Stimulated activated CD4-positive, alpha-beta T cell treated with anti-CD3 and anti-CD28 coated beads, Interleukin-15, amount 100 ng/mL, for 48 hours (primary cell): ENCODE measurements around the gene RACGAP1.
"Not testable (repeated sequence)": the region's sequence is repeated elsewhere in the genome, so short reads cannot be mapped to it uniquely, and the experiment has no call there.

Experiments used
- DNase-seq, 2 donors: peaks; one replicate each; pipeline ENCODE4 v3.0.0-alpha.2; 2020; ENCODE audit warnings: low read depth in 2 of 2

The RACGAP1 gene

DNA sequence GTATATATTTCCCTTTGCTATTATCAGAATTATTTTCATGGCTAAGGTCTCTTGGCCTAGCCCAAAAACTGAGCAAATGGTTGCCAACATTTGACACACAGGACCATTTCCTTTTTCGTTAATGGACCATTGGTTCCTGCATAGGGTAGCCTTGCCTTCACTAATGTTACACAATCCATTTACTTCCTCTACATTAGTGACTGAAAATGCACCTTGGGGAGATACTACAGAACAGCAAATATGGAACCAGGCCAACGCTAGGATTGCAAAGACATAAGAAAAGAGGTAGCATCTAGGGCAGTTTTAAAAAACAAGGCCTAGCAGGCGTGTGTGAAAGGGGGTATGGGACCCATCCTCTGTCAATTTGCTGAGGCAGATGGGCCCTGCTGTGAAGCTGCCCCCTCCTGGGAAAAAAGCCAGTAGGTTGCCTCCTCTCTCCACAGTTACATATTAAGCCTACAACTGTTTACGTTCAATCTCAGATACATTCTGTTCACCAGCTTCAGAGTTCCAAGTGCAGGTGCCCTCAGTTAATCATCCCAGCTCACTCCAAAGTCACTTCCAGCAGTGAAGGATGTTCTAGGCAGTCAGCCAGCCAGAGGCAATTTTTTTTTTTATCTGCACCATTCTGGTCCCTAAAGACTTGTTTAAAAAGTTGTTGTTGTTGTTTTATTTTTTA lies 37.5 kb downstream of the RACGAP1 start:
- DNase-seq = no peak

DNA sequence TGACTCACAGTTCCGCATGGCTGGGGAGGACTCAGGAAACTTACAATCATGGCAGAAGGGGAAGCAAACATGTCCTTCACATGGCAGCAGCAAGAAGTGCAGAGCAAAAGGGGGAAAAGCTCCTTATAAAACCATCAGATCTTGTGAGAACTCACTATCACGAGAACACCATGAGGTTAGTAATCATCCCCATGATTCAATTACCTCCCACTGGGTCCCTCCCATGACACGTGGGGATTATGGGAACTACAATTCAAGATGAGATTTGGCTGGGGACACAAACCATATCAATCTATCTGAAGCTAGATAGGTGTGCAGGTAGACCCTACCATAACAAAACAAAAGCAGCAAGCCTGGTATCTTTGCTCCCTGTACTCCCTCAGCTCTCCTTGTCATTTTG lies 38.8 kb downstream of the RACGAP1 start:
- DNase-seq = not testable (repeated sequence)

DNA sequence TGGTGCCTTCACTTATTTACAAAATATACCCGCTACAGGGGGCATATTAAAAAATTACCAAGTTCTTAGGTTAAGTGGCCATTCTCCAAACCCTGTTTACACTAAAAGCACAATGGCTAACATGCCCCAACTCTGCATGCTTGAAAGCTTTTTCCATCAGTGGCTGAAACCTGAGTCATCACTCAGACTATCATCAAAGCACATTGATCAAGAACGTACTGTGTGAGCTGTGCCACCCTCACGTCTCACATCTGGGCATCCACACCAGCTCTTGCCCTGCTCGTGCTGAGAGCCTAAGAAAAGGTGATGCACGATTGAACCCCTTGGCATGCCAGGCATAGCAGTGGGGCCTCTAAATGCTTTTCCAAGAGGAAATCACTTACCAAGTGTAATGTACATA lies 39.3 kb downstream of the RACGAP1 start:
- peak in 1 of 2 donors; percentile 7 for DNase-seq

DNA sequence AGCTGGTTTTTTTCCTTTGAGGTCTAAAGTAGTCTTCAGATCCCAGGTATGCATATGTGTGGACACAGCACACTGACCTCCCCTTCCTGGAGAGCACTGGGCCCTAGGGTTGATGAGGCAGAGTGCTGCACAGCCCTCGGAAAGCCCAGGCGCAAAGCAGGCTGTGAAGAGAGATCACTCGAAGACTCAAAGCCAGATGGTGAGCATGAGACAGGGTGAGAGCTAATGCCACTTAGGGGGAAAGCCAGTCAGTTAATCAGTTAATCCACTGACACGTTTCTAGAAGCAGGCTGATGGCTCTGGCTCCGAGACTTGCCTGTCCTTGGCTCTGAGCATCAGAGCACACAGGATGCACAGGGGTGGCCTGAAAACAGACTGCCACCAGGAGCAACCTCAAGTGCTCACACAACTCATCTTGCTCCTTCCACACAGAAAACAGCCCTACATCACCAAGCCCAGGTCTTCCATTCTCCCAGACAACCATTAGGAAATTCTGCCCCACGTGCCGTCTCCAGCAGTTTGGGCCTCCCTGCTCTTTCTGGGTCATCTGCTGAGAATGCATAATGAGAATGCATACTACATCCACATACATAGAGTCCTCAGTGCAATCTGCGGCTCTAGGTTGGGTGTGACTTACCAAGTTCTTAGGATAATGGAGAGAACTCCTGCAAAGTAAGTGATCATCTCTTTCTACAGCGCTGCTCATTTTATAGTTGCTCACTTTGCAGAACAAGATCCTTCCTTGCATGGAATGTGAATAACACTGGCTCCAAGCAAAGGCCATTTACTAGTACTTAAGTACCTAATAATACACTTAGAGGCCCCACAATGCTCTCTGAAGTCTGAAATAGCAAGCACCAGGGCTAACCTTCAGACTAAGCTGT lies 40.6 kb downstream of the RACGAP1 start:
- no peak for DNase-seq

DNA sequence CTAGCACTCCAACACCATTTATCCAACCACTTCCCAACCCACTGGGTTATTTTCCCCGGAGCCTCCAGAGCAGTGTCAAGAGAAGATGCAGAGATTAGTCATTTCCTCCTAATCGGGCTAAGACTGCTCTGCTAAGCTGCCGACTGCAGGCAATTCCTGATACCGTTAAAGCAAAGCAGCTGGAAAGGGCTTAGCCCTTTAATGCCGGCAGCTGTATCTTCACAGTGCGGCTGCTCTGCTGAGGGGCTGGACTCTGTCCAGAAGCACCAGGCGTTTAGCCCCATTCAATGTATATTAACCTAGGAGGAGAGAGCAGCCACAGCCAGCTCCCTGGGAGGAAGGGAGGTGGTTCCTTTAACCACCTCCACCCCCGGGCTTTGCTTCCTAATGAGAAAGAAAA lies 41.4 kb downstream of the RACGAP1 start:
- DNase-seq = no peak

DNA sequence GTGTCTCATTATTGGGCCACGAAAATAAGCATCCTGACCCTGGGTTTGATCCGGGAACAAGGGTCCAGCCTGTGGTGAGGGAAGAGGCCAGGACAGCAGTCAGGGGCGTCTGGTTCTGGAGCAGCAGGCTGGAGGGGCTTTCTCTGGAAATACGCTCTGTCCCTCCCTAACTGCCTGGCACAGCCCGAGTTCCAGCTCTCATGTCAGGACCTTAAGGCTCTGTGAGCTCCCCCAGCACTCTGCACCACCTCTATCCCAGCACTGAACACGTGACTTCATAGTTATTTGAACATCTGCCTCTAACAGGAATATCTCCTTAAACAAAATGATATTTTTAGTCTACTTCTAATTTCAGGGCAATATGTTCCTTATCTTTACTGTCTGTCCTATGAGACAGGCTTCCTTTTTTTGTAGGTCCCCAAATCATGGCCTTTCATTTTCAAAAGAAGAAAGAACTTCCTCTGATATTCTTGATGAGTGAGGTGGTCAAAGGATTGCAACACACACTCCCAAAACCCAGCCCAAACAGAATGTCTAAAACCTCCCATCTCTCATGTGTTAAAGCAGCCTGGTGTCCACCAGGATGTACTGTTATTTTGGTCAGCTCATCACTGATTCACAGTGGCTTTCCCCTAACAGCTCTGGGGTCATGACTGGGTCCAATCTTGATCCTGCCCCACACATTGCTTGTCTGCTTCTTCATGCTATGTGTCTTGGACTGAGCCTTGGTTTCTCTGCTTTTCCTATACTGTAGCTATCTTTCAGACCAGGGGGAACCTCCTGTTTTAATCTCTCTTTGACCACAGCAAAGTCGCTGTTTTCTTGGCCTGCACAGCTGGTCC lies 42.8 kb downstream of the RACGAP1 start:
- no peak for DNase-seq

DNA sequence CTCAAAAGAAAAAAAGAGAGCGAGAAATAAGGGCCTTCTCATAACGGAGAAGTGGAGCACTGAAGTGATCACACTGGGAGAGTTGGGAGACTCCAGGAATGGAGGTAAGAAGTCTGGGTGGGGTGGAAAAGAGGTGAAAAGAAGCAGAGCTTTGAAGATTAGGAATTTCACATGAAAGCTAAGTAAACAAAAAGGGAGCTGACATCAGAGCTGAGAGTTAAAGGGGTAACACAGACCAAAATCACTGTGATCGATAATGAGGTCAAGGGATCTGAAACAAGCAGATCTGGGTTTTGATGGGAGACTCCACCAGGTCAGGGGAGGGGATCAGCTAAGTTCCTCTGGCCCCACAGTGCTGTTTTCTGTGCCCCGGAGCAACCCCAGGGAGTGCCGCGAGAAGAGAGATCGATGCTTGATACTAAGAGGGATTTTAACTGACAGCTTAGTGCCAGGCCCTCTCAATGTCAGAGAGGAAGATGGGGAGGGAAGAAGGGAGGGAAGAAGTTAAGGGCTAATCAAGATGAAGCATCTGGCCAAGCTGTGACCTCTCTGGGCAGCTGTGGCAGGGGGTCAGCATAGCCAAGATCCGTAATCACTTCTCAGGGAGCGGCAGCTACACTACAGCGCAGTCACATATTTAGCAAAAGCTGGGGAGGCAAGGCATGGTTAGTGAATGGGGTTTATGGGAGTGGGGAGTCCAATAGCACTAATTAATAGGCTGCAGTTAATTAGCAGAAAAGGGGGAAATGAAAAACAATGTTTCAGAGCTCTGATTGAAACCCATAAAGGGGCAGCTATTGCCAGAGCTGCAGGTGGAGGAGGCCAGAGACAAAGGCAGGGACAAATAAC lies 44.6 kb downstream of the RACGAP1 start:
- DNase-seq = no peak

DNA sequence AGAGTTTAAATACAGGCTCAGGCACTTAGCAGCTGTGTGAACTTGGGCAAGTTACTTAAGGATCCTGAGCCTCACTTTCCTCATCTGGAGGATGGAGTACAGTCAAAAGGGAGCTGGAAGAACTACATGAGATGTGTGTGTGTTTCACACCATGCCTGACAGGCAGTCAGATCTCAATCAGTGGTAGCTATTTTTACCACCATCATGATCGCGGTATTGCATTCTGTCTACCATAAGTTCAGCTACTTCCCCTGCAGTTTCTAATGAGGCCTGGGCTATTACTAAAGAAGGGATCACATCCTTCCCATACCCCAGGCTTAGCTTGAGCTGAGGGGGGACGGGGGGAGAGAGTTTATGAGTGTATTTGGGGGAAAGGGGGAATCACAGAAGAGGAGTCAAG lies 45.5 kb downstream of the RACGAP1 start:
- DNase-seq = no peak

DNA sequence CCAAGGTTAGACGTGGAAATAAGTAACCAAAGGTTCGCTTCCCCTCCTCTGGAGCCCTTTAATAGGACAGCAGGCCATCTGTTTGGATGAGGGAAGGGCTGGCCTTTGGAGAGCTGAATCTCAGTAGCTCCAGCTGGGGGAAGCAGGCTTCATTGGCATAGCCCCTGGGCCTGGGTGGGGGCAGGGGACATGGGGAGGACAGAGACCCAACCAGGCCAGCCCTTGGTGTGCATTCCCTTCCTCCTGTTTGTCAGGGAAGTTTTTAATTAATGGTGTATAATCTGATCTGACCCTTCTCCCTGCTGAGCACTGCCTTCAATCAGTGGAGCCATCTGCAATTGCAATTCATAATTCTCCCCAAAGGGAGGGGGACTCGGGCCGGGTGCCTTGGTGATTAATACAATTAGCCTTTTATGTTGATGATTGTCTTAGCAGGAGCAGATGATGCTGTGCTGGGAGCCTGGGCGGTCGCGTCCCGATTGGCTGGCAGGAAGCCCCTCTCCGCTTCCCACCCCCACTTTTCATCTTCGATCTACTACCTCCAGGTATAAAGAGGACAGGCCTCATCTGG lies 46.2 kb downstream of the RACGAP1 start:
- DNase-seq = no peak

DNA sequence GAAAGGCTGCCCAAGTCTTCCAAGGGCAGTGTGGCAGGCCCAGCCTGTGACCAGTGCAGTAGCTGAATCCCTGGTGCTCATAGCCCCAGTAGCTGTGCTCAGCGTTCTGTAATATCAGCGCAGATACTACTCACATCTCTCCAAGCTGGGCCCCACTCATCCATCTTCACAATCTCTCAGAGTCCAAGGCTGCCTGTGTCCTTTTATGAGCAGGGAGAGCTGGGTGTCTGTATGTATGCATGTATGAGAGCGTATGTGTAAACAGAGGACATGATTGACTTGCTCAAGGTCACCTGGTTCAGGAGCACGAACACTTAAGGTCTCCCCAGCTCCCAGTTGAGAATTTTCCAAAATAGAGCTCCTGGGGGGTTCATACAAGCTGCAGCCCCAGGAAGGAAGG lies 47.2 kb downstream of the RACGAP1 start:
- no peak for DNase-seq

DNA sequence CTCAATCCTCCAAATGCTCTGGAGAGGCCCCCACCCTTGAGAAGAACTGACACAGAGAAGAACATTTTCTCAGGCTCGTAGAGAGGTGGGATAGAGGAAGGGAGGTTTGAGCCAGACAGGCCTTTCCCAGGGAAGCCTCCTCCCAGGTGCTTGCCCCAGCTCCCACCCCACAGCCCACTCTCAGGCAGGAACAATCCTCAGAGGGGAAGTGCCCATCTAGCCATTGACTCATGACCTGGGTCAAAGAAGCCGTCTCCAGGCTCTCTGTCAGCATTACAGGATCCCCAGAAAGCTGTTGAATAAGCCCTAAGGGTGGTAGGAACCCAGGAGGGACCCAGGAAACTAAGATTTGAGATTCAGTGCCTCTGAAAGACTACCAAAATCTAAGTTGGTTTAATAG lies 48.7 kb downstream of the RACGAP1 start:
- no peak for DNase-seq

DNA sequence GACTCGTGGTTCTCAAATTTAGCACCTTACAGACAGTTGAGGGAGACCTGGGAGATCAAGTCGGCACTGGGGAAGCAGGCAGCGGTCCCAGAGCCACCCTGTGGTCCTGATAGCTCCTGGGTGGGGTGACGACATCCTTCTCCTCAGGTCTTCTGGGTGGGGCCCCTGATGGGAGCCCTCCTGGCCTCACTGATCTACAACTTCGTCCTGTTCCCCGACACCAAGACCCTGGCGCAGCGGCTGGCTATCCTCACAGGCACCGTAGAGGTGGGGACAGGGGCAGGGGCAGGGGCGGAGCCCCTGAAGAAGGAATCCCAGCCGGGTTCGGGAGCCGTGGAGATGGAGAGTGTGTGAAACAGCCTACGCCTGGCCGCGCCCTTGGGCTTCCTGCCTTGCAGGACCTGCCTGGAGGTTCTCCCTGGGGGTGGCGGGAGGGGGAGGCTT lies 50.0 kb downstream of the RACGAP1 start:
- DNase-seq = no peak

DNA sequence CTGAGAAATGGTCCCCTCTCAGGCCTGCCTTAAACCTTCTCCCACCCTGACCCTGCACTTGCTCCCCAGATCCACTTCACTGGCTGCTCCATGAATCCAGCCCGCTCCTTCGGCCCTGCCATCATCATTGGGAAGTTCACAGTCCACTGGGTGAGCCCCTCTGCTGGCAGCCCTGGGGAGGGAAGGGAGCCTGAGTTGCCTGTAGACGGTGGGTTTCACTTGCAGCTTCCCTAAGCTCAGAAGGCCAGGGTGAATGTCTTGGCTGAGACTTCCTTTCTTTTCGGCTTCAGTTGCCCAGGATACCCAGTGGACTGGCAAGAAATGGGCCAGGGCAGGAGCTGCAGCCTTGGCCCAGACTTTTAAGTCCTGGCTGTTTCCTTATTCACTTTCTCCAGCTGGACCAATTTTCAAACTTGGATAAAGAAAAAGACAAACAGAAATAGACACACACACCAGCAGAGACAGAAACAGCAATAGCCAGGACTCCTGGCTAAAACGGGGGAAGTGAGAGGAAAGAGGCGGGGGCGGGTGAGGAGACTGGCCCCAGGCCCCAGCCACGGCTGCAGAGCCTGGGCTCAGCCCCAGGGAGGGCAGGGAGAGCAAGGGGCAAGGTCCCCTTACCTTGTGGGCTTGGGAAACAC lies 50.5 kb downstream of the RACGAP1 start:
- DNase-seq = no peak

DNA sequence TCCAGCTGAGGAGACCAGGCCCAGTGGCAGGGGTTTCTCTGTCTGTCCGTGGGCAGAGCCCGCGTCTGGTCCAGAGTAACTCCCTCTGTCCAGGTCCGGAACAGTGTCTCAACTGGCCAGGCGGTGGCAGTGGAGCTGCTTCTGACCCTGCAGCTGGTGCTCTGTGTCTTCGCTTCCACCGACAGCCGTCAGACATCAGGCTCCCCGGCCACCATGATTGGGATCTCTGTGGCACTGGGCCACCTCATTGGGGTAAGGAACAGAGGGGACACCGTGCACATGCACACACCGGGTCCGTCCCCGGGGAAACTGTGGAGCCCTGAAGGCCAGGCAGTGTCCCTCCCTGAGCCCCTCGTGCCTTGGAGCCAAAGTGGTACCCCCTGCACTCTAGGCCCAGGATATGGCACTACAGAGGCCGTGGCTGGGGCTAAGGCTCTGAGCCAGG lies 51.0 kb downstream of the RACGAP1 start:
- DNase-seq = no peak

DNA sequence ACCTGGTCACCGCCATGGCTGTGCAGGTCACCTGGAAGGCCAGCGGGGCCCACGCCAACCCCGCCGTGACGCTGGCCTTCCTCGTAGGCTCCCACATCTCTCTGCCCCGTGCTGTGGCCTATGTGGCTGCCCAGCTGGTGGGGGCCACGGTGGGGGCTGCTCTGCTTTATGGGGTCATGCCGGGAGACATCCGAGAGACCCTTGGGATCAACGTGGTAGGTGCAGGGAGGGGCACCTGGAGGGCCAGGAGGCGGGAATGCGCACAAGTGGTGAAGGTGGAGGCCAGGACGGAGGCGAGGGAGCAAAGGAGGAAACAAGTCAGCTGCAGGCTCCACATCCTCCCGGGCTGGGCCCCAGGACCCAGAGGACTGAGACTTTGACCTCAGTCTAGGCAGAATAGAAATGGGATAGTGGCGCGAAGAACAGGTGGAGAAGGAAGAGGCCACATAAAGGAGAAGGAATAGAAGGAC lies 51.9 kb downstream of the RACGAP1 start:
- DNase-seq = no peak

DNA sequence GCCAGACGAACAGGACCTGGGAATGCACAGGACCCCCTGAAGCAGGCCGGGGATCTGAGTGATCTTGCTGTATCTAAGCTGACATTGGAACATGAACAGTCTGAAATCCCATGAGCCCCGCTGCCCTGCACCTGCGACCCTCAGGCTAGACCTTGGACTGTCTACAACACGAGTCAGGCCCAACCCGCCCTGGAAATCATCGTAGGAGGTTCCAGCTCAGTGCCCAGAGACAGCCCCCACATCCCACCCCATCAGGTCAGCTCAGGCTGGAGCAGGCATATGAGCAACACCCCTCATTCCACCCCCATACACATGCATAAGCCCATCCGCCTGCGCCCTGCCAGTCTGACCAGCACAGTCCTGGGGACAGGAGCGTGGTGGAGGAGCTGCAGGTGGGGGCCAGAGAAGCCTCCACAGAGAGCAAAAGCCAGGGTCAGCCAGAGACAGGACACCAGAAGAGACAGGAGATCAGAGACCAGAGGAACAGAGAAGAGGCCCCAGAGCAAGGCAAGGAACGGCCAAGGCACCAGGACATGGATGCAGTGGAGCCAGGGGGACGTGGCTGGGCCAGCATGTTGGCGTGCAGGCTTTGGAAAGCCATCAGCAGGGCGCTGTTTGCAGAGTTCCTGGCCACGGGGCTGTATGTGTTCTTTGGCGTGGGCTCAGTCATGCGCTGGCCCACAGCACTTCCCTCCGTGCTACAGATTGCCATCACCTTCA lies 52.5 kb downstream of the RACGAP1 start, which contains the start of gene AQP6:
AQP6 (plus strand) TSS at position 307 of the 720 bp plus-strand sequence; CDS start at position 534, 227 bp downstream.
- no peak for DNase-seq

DNA sequence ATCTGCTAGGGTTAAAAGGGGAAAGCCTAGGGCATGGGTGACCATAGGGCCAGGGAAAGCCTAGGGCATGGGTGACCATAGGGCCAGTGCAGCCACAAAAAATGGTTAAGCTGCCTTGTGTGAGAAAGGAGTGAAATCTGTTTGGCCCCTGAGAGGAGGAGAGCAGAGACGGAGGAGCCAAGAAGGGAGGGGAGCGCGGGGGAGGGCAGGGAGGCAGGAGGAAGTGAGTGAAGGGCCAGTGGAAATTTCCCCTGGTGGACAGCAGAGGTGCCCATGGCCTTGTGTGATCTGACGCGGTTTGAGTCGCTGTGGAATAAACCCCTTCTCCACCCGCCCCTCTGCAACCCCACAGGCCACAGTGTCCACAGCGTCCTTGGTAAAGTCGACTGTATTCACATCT lies 53.2 kb downstream of the RACGAP1 start:
- no peak for DNase-seq

DNA sequence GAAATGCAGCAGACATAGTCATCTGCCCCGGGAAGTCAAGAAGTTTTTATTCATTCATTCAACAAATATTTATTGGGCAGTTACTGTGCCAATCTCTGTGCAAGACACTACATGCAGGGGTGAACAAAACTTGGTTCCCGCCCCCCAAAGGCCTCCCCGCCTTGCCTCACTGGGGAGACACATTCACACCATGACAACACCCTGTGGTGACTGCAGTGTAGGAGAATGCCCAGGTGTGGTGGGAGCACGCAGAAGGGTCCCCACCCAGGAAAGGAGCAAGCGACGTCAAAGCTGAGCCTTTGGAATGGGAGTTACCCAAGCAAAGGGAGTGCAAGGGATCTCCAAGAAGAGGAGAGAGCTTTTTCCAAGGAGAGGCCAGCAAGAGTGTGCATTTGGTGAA lies 54.2 kb downstream of the RACGAP1 start:
- no peak for DNase-seq

DNA sequence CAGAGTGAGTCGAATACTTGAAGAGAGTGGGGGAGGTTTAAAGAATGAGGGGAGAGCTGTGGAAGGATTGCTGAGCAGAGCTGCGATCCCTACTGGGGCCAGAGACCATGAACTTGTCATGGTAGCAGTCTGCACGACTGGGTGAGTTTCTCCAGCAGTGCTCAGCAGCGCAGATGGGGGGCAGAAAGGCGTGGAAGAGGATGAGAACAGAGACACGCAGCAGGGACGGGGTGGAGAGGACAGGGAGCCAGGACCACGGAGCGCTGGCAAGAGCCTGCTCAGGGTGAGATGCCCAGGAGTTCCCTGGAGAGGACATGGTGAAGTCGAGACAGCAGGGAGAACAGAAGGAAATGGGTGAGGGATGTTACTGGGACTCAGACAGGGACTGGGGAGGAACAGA lies 54.6 kb downstream of the RACGAP1 start:
- no peak for DNase-seq
